Activated naive CD8-positive, alpha-beta T cell treated with anti-CD3 and anti-CD28 coated beads for 36 hours (primary cell): ENCODE measurements around the gene KRTAP2-3. TPM values are rescaled to one million over a fixed set of nuclear protein-coding genes. Genes with fewer than 3 reads are reported as not detected.

Experiments
- DNase-seq: peaks from one replicate; pipeline ENCODE4 v3.0.0; 2021
- H3K27ac Mint-ChIP-seq: one replicate; pipeline ENCODE4 v1.8.0; 2022; ENCODE audit warnings: mild to moderate bottlenecking, moderate library complexity, mixed read lengths
- H3K27me3 Mint-ChIP-seq: one replicate; pipeline ENCODE4 v1.8.0; 2022; ENCODE audit warnings: mild to moderate bottlenecking, mixed read lengths
- H3K36me3 Mint-ChIP-seq: one replicate; pipeline ENCODE4 v1.8.0; 2021; ENCODE audit warnings: mild to moderate bottlenecking, mixed read lengths
- H3K4me1 Mint-ChIP-seq: one replicate; pipeline ENCODE4 v1.8.0; 2021; ENCODE audit warnings: mixed read lengths
- H3K4me3 Mint-ChIP-seq: one replicate; pipeline ENCODE4 v1.8.0; 2022; ENCODE audit warnings: mild to moderate bottlenecking, moderate library complexity, mixed read lengths
- H3K9me3 Mint-ChIP-seq: one replicate; pipeline ENCODE4 v1.8.0; 2022; ENCODE audit warnings: mixed read lengths
- total RNA-seq, 2 experiments: library from RNA; stranded (reverse); gene quantifications; one replicate each; pipeline ENCODE4 v1.2.3, GENCODE V29; 2021

Gene KRTAP2-3
- total RNA-seq, 2 experiments from 2014 or later, result not detected

- Mint-ChIP-seq H3K27me3 (no peaks in the 10 kb centered on the region), H3K4me3 (no peak overlapping the region), H3K36me3 (no peaks in the 10 kb centered on the region), H3K9me3 (no peaks in the 10 kb centered on the region), H3K4me1 (no peaks in the 10 kb centered on the region), H3K27ac (no peak overlapping the region)
- DNase-seq, result no peak
Observed at GRCh38 chr17:41024697-41025096, 35.2 kb downstream of the KRTAP2-3 start.

DNA sequence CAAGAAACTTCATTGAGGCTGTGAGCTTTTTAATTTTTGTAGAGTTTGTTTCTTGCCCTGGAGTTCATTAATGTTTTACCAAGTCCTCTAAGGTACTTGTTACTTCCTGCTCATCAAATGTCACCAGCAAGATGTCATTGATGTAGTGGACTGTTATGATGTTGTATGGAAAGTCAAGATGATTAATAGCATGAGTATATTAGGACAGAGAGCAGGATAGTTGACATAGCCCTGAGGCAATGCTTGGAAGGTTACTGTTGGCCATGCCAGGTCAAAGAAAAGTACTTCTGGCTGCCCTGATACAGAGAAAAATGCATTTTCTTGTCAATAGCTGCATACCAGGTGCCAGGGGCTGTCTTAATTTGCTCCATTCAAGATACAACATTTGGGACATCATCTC, 39.6 kb downstream of the KRTAP2-3 start:
- no peak overlapping the region for H3K4me3 Mint-ChIP-seq
- no peak overlapping the region for H3K27ac Mint-ChIP-seq
- H3K9me3 Mint-ChIP-seq, result no peaks in the 10 kb centered on the region
- H3K36me3 Mint-ChIP-seq, result no peaks in the 10 kb centered on the region
- DNase-seq, result no peak
- peaks cover 5% of the 10 kb centered on the region for H3K27me3 Mint-ChIP-seq
- H3K4me1 Mint-ChIP-seq, result no peaks in the 10 kb centered on the region

DNA sequence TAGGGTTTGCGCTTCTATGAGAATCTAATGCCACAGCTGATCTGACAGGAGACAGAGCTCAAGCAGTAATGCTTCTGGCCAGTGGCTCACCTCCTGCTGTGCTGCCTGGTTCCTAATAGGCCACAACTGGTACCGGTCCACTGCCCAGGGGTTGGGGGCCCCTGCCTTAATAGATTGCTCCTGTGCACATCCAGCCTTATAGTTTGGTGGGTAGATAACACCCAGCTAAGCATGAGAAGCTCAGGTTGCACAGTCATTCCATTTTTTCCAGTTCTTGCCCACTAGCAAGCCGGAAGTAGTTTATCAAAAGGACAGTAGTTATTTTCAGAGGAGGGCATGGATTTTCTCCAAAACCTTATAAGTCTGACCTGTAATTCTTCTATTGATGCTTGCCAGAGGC, 40.5 kb downstream of the KRTAP2-3 start:
- Mint-ChIP-seq H3K4me3 (no peak overlapping the region), H3K36me3 (no peaks in the 10 kb centered on the region), H3K9me3 (no peaks in the 10 kb centered on the region)

DNA sequence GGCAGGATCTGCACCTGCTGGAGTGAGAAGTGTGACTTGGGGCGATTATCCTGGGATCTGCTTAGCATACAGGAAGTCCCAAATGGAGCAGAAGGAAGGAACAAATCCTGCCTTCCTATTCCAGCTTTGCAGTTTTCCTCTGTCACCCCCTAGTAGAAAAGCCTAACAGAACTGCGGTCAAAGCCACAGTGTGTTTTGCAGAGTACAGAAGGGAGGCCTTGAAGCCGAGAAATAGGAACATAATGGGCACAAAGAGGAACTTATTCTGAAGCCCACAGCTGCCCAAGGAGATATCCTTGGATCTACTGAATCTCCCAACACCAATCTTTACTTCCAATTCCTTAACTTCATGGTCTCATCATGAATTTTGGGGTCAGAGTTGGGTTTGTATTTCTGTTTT, 41.4 kb downstream of the KRTAP2-3 start:
- H3K36me3 Mint-ChIP-seq, result no peaks in the 10 kb centered on the region
- H3K27ac Mint-ChIP-seq, result no peak overlapping the region
- no peaks in the 10 kb centered on the region for H3K9me3 Mint-ChIP-seq
- no peak for DNase-seq
- peaks cover 5% of the 10 kb centered on the region for H3K27me3 Mint-ChIP-seq
- H3K4me3 Mint-ChIP-seq, result no peak overlapping the region
- H3K4me1 Mint-ChIP-seq, result no peaks in the 10 kb centered on the region

More for the DNA sequence above, 40.5 kb downstream of the KRTAP2-3 start:
- Mint-ChIP-seq H3K27me3 (peaks cover 5% of the 10 kb centered on the region), H3K27ac (no peak overlapping the region), H3K4me1 (no peaks in the 10 kb centered on the region)
- no peak for DNase-seq

DNA sequence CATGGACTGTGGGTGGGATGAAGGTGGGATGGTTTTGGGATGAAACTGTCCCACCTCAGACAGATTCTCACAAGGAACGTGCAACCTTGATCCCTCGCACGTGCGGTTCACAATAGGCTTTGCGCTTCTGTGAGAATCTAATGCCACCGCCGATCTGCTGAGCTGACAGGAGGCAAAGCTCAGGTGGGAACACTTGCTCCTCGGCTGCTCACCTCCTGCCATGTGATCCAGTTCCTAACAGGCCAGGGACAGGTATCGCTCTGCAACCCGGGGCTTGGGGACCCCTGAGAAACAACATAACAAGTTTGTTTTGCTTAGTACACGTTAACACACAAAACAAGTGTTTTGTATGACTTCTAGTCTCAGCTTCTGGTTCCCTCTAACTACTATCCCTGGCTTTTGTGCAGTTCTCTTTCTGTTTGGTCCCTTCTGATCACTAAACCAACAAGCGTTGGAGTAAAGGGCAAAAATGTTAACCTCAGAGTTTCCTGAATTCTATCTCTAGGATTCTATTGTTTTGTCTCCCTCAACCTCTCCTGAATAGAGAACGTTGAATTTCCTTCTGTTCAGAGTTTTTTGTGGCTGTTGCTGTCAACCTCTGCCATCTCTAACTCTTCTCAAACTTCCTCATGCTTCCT, 43.2 kb downstream of the KRTAP2-3 start:
- Mint-ChIP-seq H3K27me3 (peaks cover 5% of the 10 kb centered on the region), H3K9me3 (no peaks in the 10 kb centered on the region), H3K4me1 (no peaks in the 10 kb centered on the region), H3K4me3 (no peak overlapping the region), H3K36me3 (no peaks in the 10 kb centered on the region), H3K27ac (no peak overlapping the region)
- no peak for DNase-seq

DNA sequence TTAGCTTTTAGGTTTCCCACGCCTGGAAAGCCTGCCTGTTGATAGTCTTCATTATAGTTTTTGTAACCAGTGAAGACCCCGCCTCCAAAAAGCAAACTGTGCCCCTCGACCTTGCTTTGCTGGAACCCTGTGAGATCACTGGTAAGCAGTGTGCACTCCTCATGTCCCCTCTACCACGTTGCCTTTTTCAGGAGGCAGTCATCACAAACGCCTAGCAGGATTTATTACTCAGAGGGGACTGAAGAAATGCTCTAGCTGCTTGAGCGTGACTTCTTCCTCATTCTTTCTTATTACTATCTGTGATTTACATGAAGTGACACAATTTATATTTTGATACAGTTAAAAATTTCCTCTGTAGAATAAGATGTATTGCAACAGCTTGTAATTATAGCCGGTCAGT, 44.5 kb downstream of the KRTAP2-3 start:
- no peak for DNase-seq
- H3K27ac Mint-ChIP-seq, result no peak overlapping the region
- no peaks in the 10 kb centered on the region for H3K4me1 Mint-ChIP-seq
- H3K4me3 Mint-ChIP-seq, result no peak overlapping the region
- no peaks in the 10 kb centered on the region for H3K9me3 Mint-ChIP-seq
- H3K27me3 Mint-ChIP-seq, result peaks cover 5% of the 10 kb centered on the region
- H3K36me3 Mint-ChIP-seq, result no peaks in the 10 kb centered on the region

- Mint-ChIP-seq H3K4me1 (no peaks in the 10 kb centered on the region), H3K9me3 (no peaks in the 10 kb centered on the region), H3K36me3 (no peaks in the 10 kb centered on the region), H3K27me3 (peaks cover 5% of the 10 kb centered on the region), H3K27ac (no peak overlapping the region), H3K4me3 (no peak overlapping the region)
- DNase-seq, result no peak
Observed at GRCh38 chr17:41013606-41014005, 46.3 kb downstream of the KRTAP2-3 start.

DNA sequence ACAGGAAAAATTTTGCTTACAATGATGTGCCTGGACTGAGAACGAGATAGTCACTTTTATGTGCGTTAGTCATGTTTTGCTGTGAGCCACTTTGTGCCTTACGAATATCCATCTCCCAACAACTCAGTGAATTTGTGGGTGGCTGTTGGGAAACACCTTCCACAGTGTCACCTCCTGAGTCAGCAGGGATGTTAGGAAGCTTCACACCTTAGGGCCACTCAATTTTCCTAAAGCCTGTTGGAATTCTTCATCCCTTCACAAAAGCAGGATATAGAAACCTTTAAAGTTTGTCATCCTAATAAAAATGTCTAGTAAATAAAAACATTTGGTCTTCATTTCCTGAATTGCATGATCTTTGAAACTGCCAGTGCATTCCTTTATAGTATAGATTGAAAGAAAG, 46.7 kb downstream of the KRTAP2-3 start:
- DNase-seq, result no peak
- no peaks in the 10 kb centered on the region for H3K9me3 Mint-ChIP-seq
- no peak overlapping the region for H3K4me3 Mint-ChIP-seq
- peaks cover 5% of the 10 kb centered on the region for H3K27me3 Mint-ChIP-seq
- no peaks in the 10 kb centered on the region for H3K36me3 Mint-ChIP-seq
- H3K27ac Mint-ChIP-seq, result no peak overlapping the region
- H3K4me1 Mint-ChIP-seq, result no peaks in the 10 kb centered on the region

DNA sequence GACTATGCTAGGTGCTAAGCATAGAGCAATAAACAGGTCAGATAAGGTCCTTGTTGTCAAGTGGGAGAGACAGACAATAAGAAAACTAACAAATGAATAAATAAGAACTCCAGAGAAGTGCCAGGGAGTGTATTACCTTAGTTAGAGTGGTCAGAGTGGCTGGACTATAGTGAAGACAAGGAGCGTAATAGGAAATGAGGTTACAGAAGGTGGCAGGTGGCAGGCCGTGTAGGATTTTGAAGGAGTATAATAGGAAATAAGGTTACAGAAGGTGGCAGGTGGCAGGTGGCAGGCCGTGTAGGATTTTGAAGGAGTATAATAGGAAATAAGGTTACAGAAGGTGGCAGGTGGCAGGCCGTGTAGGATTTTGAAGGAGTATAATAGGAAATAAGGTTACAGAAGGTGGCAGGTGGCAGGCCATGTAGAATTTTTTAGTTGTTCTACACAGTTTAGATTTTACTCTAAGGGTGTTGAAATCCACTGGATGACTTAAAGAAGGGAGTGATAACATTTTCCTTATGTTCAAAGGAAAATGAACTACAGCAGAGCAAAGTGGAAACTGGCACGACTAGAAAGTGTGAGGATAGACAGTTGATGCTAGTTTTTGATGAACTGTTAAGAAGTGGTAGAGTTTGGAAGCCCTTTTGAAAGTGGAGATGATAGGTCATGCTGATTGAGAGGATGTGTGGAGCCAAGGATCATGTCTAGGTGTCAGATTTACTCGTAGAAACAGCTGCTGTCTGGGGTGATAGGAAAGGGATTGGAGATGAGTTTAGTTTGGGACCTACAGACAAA, 47.4 kb downstream of the KRTAP2-3 start:
- H3K9me3 Mint-ChIP-seq, result no peaks in the 10 kb centered on the region
- no peaks in the 10 kb centered on the region for H3K36me3 Mint-ChIP-seq
- no peaks in the 10 kb centered on the region for H3K4me1 Mint-ChIP-seq
- H3K4me3 Mint-ChIP-seq, result no peak overlapping the region
- no peak for DNase-seq
- H3K27ac Mint-ChIP-seq, result no peak overlapping the region
- H3K27me3 Mint-ChIP-seq, result peaks cover 1% of the 10 kb centered on the region

- DNase-seq, result no peak
- H3K9me3 Mint-ChIP-seq, result no peaks in the 10 kb centered on the region
- H3K4me3 Mint-ChIP-seq, result no peak overlapping the region
Observed at GRCh38 chr17:41010441-41010840, 49.5 kb downstream of the KRTAP2-3 start.

GRCh38 chr17:41009936-41010335, 50.0 kb downstream of the KRTAP2-3 start:
- H3K27ac Mint-ChIP-seq, result no peak overlapping the region
- no peak for DNase-seq
- H3K36me3 Mint-ChIP-seq, result no peaks in the 10 kb centered on the region
- H3K27me3 Mint-ChIP-seq, result no peaks in the 10 kb centered on the region
- no peaks in the 10 kb centered on the region for H3K9me3 Mint-ChIP-seq
- H3K4me1 Mint-ChIP-seq, result no peaks in the 10 kb centered on the region
- no peak overlapping the region for H3K4me3 Mint-ChIP-seq

More at GRCh38 chr17:41010441-41010840, 49.5 kb downstream of the KRTAP2-3 start:
- no peaks in the 10 kb centered on the region for H3K27me3 Mint-ChIP-seq
- no peaks in the 10 kb centered on the region for H3K36me3 Mint-ChIP-seq
- H3K4me1 Mint-ChIP-seq, result no peaks in the 10 kb centered on the region
- H3K27ac Mint-ChIP-seq, result no peak overlapping the region

- H3K4me1 Mint-ChIP-seq, result no peaks in the 10 kb centered on the region
- H3K9me3 Mint-ChIP-seq, result no peaks in the 10 kb centered on the region
- no peak for DNase-seq
- H3K4me3 Mint-ChIP-seq, result no peak overlapping the region
- H3K27ac Mint-ChIP-seq, result no peak overlapping the region
- H3K27me3 Mint-ChIP-seq, result no peaks in the 10 kb centered on the region
- no peaks in the 10 kb centered on the region for H3K36me3 Mint-ChIP-seq
Observed at GRCh38 chr17:41009301-41009760, 50.6 kb downstream of the KRTAP2-3 start.

Other genes starting within 250 kb of the KRTAP2-3 start
- gene KRT10, start 237.5 kb downstream of the KRTAP2-3 start, total RNA-seq, result 10 to 100 TPM; 41.9 to 48.6 TPM
- not detected for gene KRT12, start 192.9 kb downstream of the KRTAP2-3 start, total RNA-seq
- not detected for gene KRT20, start 174.9 kb downstream of the KRTAP2-3 start, total RNA-seq
- gene KRT23, start 122.5 kb downstream of the KRTAP2-3 start, total RNA-seq, result not detected
- not detected for gene KRT39, start 93.2 kb downstream of the KRTAP2-3 start, total RNA-seq
- gene KRT40, start 75.8 kb downstream of the KRTAP2-3 start, total RNA-seq, result not detected
- gene KRTAP3-3, start 66.0 kb downstream of the KRTAP2-3 start, total RNA-seq, result not detected
- not detected for gene KRTAP3-2, start 60.2 kb downstream of the KRTAP2-3 start, total RNA-seq
- not detected for gene KRTAP3-1, start 51.0 kb downstream of the KRTAP2-3 start, total RNA-seq
- gene KRTAP1-5, start 32.9 kb downstream of the KRTAP2-3 start, total RNA-seq, result not detected
- not detected for gene KRTAP1-4, start 29.9 kb downstream of the KRTAP2-3 start, total RNA-seq
- not detected for gene KRTAP1-3, start 25.2 kb downstream of the KRTAP2-3 start, total RNA-seq
- gene KRTAP1-1, start 18.7 kb downstream of the KRTAP2-3 start, total RNA-seq, result not detected
- not detected for gene KRTAP2-1, start 12.8 kb downstream of the KRTAP2-3 start, total RNA-seq
- gene KRTAP2-2, start 4.9 kb downstream of the KRTAP2-3 start, total RNA-seq, result not detected
- gene KRTAP2-4, start 5.8 kb upstream of the KRTAP2-3 start, total RNA-seq, result not detected
- gene KRTAP4-7, start 24.0 kb upstream of the KRTAP2-3 start, total RNA-seq, result not detected
- not detected for gene KRTAP4-8, start 38.0 kb upstream of the KRTAP2-3 start, total RNA-seq
- not detected for gene KRTAP4-16, start 42.1 kb upstream of the KRTAP2-3 start, total RNA-seq
- not detected for gene KRTAP4-9, start 45.3 kb upstream of the KRTAP2-3 start, total RNA-seq
- not detected for gene KRTAP4-11, start 58.3 kb upstream of the KRTAP2-3 start, total RNA-seq
- gene KRTAP4-12, start 64.1 kb upstream of the KRTAP2-3 start, total RNA-seq, result not detected
- not detected for gene KRTAP4-6, start 80.4 kb upstream of the KRTAP2-3 start, total RNA-seq
- not detected for gene KRTAP4-5, start 89.7 kb upstream of the KRTAP2-3 start, total RNA-seq
- gene KRTAP4-4, start 100.6 kb upstream of the KRTAP2-3 start, total RNA-seq, result not detected
- gene KRTAP4-3, start 108.1 kb upstream of the KRTAP2-3 start, total RNA-seq, result not detected
- gene KRTAP4-2, start 118.1 kb upstream of the KRTAP2-3 start, total RNA-seq, result not detected
- not detected for gene KRTAP4-1, start 124.8 kb upstream of the KRTAP2-3 start, total RNA-seq
- not detected for gene KRTAP9-1, start 129.8 kb upstream of the KRTAP2-3 start, total RNA-seq
- not detected for gene KRTAP9-2, start 166.5 kb upstream of the KRTAP2-3 start, total RNA-seq
- gene KRTAP9-3, start 172.3 kb upstream of the KRTAP2-3 start, total RNA-seq, result not detected
- gene KRTAP9-8, start 177.9 kb upstream of the KRTAP2-3 start, total RNA-seq, result not detected
- gene KRTAP9-4, start 189.6 kb upstream of the KRTAP2-3 start, total RNA-seq, result not detected
- not detected for gene KRTAP9-9, start 195.3 kb upstream of the KRTAP2-3 start, total RNA-seq
- not detected for gene KRTAP9-6, start 205.3 kb upstream of the KRTAP2-3 start, total RNA-seq
- not detected for gene KRTAP9-7, start 215.6 kb upstream of the KRTAP2-3 start, total RNA-seq
- not detected for gene KRTAP29-1, start 242.7 kb upstream of the KRTAP2-3 start, total RNA-seq
- not detected for gene KRTAP16-1, start 249.2 kb upstream of the KRTAP2-3 start, total RNA-seq